ENCODE results near the gene NELL2.
A peak's percentile ranks its signal among the peaks of the same experiment; 100 is the strongest.
"Not testable (repeated sequence)": the region's sequence is repeated elsewhere in the genome, so short reads cannot be mapped to it uniquely, and the experiment has no call there.

NELL2 gene

GRCh38 chr12:44779766-44780165 lies 96.3 kb downstream of the NELL2 start:
- DNase-seq (ENCODE audit: low read depth, low spot score), result no peak

GRCh38 chr12:44778863-44779262 lies 97.3 kb downstream of the NELL2 start:
- DNase-seq (ENCODE audit: low read depth, low spot score), result no peak

- no peak for DNase-seq (ENCODE audit: low read depth, low spot score)
Measured at GRCh38 chr12:44777044-44777443, 99.1 kb downstream of the NELL2 start.

- DNase-seq (ENCODE audit: low read depth, low spot score), result no peak
Measured at GRCh38 chr12:44775901-44776300, 100.2 kb downstream of the NELL2 start.

- DNase-seq (ENCODE audit: low read depth, low spot score), result peak; percentile 48
Measured at GRCh38 chr12:44774815-44775411, 101.2 kb downstream of the NELL2 start.

GRCh38 chr12:44771485-44772021 lies 104.6 kb downstream of the NELL2 start:
- DNase-seq (ENCODE audit: low read depth, low spot score), result no peak

GRCh38 chr12:44765796-44766195 lies 110.3 kb downstream of the NELL2 start:
- no peak for DNase-seq (ENCODE audit: low read depth, low spot score)

GRCh38 chr12:44763021-44763420 lies 113.1 kb downstream of the NELL2 start:
- no peak for DNase-seq (ENCODE audit: low read depth, low spot score)

- no peak for DNase-seq (ENCODE audit: low read depth, low spot score)
Measured at GRCh38 chr12:44759289-44759688, 116.8 kb downstream of the NELL2 start.

GRCh38 chr12:44750468-44750867 lies 125.6 kb downstream of the NELL2 start:
- no peak for DNase-seq (ENCODE audit: low read depth, low spot score)

- DNase-seq (ENCODE audit: low read depth, low spot score), result no peak
Measured at GRCh38 chr12:44749566-44749965, 126.5 kb downstream of the NELL2 start.

- no peak for DNase-seq (ENCODE audit: low read depth, low spot score)
Measured at GRCh38 chr12:44748950-44749468, 127.1 kb downstream of the NELL2 start.

- DNase-seq (ENCODE audit: low read depth, low spot score), result not testable (repeated sequence)
Measured at GRCh38 chr12:44741292-44741980, 134.7 kb downstream of the NELL2 start.

GRCh38 chr12:44738051-44738450 lies 138.1 kb downstream of the NELL2 start:
- no peak for DNase-seq (ENCODE audit: low read depth, low spot score)

GRCh38 chr12:44728566-44728965 lies 147.5 kb downstream of the NELL2 start:
- DNase-seq (ENCODE audit: low read depth, low spot score), result no peak

- no peak for DNase-seq (ENCODE audit: low read depth, low spot score)
Measured at GRCh38 chr12:44720265-44720664, 155.8 kb downstream of the NELL2 start.

GRCh38 chr12:44717612-44718011 lies 158.5 kb downstream of the NELL2 start:
- DNase-seq (ENCODE audit: low read depth, low spot score), result no peak

GRCh38 chr12:44716711-44717110 lies 159.4 kb downstream of the NELL2 start:
- DNase-seq (ENCODE audit: low read depth, low spot score), result no peak

- DNase-seq (ENCODE audit: low read depth, low spot score), result no peak
Measured at GRCh38 chr12:44711736-44712135, 164.4 kb downstream of the NELL2 start.

- DNase-seq (ENCODE audit: low read depth, low spot score), result no peak
Measured at GRCh38 chr12:44709166-44709565, 166.9 kb downstream of the NELL2 start.

- DNase-seq (ENCODE audit: low read depth, low spot score), result no peak
Measured at GRCh38 chr12:44708218-44708617, 167.9 kb downstream of the NELL2 start.

- no peak for DNase-seq (ENCODE audit: low read depth, low spot score)
Measured at GRCh38 chr12:44703182-44703910, 172.8 kb downstream of the NELL2 start.

All from activated naive CD8-positive, alpha-beta T cell treated with anti-CD3 and anti-CD28 coated beads, Interleukin-2, amount 50 U/mL, for 16 hours (primary cell).